ENCODE results near the gene CAMK2B. TPM values are rescaled to one million over a fixed set of nuclear protein-coding genes. Genes with fewer than 3 reads are reported as not detected.
A peak's percentile ranks its signal among the peaks of the same experiment; 100 is the strongest.

CAMK2B gene
- total RNA-seq, 1 donor from 2014 or later = 0.30 TPM

DNA sequence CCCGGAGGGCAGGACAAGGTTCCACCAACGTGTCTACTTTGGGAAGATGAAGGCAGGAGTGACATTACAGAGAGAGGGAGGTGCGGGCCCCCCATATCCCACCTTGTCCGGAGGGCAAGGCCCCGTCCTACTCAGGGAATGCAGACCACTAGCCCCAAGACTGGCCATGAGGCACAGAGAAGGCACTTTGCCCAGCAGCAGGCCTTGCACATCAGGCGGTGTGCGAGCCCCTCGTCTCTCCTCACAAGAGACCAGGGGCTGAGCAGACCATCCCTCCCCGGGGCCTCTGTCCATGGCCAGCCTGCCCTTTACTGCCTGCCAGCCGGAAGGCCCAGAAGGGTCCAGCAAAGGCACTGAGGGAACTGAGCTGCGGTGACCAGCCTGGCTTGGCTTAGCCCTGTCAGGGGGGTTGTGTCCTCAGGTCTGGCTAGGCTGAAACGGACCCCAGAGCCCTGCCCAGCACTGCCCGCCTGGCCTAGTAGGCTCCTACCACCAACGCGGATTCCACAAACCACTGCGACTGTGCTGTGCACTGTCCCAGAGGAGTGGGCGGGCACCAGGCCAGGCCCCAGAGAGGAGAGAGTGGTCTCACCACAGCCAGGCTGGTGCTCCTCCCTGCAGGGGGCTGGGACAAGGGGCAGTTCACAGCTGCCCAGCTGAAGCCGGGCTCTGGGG is 16.7 kb downstream of the CAMK2B start:
- ATAC-seq = peak; percentile 4 to 6

DNA sequence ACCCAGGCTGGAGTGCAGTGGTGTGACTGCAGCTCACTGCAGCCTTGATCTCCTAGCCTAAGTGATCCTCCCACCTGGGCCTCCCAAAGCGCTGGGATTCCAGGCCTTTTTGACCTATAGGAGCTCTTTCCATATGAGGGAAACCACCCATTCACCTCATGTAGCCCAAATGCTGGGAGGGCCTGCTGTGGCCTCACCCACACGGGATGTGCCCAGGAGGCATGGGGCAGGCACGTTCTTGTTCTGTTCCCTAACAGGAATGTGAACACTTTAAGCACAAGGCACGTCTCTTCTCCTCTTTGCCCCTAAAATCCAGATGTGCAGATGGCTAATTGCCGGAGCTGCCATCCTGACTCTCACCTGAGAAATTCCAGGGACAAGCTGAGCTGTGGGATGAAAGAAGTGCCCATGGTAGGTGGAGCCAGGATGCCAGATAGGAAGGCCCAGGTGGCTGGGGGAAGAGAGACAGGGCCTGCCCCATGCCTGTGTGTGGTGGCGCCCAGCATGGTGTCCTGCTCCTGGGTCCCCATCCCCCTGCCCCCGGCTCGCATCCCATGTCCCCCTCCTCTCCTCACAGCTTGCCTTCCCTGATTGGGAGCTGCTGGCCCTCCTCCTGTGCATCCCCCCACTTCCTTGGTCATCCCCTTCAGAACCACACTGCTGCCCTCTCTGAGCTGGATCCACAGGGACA is 17.3 kb downstream of the CAMK2B start:
- Histone ChIP-seq H3K36me3 (no peaks in the 10 kb centered on the region), H3K4me1 (peaks cover 12% of the 10 kb centered on the region), H3K9me3 (no peaks in the 10 kb centered on the region), H3K27me3 (ENCODE audit: low read depth) (peaks cover 25% of the 10 kb centered on the region), H3K27ac (no peak overlapping the region), H3K4me3 (no peak overlapping the region)
- ATAC-seq = no peak
- no peak for DNase-seq
- intact Hi-C loops (cut with DNase I) = no loop called here
- TF ChIP-seq, protein P1, sequence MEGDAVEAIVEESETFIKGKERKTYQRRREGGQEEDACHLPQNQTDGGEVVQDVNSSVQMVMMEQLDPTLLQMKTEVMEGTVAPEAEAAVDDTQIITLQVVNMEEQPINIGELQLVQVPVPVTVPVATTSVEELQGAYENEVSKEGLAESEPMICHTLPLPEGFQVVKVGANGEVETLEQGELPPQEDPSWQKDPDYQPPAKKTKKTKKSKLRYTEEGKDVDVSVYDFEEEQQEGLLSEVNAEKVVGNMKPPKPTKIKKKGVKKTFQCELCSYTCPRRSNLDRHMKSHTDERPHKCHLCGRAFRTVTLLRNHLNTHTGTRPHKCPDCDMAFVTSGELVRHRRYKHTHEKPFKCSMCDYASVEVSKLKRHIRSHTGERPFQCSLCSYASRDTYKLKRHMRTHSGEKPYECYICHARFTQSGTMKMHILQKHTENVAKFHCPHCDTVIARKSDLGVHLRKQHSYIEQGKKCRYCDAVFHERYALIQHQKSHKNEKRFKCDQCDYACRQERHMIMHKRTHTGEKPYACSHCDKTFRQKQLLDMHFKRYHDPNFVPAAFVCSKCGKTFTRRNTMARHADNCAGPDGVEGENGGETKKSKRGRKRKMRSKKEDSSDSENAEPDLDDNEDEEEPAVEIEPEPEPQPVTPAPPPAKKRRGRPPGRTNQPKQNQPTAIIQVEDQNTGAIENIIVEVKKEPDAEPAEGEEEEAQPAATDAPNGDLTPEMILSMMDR (IDR thresholded peaks at IDR 0.05) = no peak

More for the DNA sequence above, 16.7 kb downstream of the CAMK2B start:
- Histone ChIP-seq H3K27me3 (ENCODE audit: low read depth) (peaks cover 25% of the 10 kb centered on the region), H3K27ac (no peak overlapping the region), H3K4me1 (peaks cover 12% of the 10 kb centered on the region), H3K9me3 (no peaks in the 10 kb centered on the region), H3K36me3 (no peaks in the 10 kb centered on the region), H3K4me3 (no peak overlapping the region)
- intact Hi-C loops (cut with DNase I) = no loop called here
- TF ChIP-seq, protein P1 (IDR thresholded peaks at IDR 0.05) = no peak
- no peak for DNase-seq

DNA sequence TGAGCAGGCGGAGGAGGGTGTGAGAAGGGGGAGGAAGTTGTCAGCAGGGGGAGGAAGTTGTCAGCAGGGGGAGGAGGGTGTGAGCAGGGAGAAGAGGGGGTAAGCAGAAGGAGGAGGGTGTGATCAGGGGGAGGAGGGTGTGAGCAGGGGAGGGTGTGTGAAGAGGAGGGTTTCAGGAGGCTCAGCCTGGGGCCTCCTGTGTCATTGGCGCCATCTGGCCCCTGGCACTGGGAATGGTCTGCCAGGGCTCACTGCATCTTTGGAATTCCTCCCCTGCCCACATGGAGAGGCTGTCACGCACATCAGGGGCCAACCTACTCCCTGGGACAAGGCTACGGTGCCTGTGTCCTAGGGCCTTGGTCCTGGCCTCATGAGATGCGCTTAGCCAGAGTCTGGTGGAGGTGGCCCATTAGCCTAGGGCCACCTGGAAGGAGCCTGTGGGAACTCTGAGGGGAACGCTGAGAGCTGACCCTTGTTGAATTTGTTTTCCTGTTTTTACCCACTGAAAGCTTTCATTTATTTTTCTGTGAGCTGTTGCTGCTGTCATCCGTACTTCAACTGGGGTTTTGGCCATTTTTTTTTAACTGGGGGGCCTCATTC is 18.0 kb downstream of the CAMK2B start:
- H3K27me3 ChIP-seq (ENCODE audit: low read depth) = peaks cover 25% of the 10 kb centered on the region
- peaks cover 12% of the 10 kb centered on the region for H3K4me1 ChIP-seq
- intact Hi-C loops (cut with DNase I) = no loop called here
- no peak for DNase-seq
- no peak overlapping the region for H3K4me3 ChIP-seq
- ATAC-seq = no peak
- H3K36me3 ChIP-seq = no peaks in the 10 kb centered on the region
- H3K27ac ChIP-seq = no peak overlapping the region
- no peaks in the 10 kb centered on the region for H3K9me3 ChIP-seq
- TF ChIP-seq, protein P1 (IDR thresholded peaks at IDR 0.05) = no peak

DNA sequence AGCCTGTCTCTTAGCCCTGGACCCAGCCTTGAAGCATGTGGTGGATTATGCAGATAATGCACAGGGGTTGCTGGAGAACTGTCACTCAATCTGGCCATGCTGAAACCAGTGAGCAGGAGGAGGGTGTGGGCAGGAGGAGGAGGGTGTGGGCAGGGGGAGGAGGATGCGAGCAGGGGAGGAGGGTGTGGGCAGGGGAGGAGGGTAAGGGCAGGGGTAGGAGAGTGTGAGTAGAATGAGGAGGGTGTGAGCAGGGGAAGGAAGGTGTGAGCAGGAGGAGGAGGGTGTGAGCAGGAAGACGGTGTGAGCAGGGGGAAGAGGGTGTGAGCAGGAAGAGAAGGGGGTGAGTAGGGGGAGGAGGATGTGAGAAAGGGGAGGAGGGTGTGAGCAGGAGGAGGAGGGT is 18.8 kb downstream of the CAMK2B start:
- DNase-seq (no peak), ATAC-seq (no peak)
- peaks cover 25% of the 10 kb centered on the region for H3K27me3 ChIP-seq (ENCODE audit: low read depth)
- no peaks in the 10 kb centered on the region for H3K36me3 ChIP-seq
- no peak overlapping the region for H3K4me3 ChIP-seq
- no peaks in the 10 kb centered on the region for H3K9me3 ChIP-seq
- intact Hi-C loops (cut with DNase I) = no loop called here
- TF ChIP-seq, protein P1 (IDR thresholded peaks at IDR 0.05) = no peak
- H3K4me1 ChIP-seq = peaks cover 12% of the 10 kb centered on the region
- H3K27ac ChIP-seq = no peak overlapping the region

DNA sequence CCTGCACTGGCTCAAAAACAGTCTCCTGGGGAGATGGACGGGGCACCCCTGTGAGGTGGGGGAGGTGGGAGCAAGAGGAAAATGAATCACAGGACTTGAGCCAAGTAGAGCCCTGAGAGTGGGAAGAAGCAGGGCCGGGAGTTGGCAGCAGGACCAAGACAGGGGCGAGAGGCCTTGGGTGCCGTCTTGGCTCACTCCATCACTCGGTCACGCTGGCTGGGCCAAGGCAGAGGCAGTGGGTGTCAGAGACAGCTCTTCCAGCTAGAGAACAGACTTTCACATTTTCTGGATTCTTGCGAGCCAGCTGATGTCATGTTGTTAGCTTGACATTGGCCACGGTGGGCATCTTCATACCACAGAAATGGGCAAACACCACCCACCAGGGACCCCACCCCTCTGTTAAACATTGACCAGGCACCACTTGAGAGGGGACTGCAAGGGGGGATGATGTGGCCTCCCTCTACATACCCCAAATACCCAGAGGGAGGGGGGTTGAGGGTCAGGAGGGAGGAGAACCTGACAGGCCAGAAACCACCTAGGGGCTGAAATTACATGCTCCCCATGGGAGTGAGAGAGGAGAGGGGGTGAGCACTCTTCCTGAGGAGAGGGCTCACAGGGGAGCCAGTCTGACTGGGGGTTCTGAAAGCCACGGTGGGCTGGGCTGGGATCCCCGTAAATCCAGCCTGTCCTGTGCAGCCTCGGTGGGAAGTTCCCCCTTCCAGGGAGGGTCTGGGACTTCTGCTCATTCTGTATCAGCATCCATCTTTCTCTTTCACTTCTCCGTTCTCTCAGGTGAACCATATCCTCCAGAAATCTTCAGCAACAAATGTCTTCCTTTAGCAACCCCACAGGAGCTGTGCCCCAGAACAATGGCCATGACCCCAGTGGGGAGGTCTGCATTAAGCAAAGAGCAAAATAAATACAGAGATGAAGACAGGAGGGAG is 19.6 kb downstream of the CAMK2B start:
- no peak overlapping the region for H3K4me3 ChIP-seq
- DNase-seq (no peak), ATAC-seq (no peak)
- H3K4me1 ChIP-seq = peaks cover 12% of the 10 kb centered on the region
- peaks cover 25% of the 10 kb centered on the region for H3K27me3 ChIP-seq (ENCODE audit: low read depth)
- H3K9me3 ChIP-seq = no peaks in the 10 kb centered on the region
- no peak overlapping the region for H3K27ac ChIP-seq
- H3K36me3 ChIP-seq = no peaks in the 10 kb centered on the region
- intact Hi-C loops (cut with DNase I) = no loop called here
- TF ChIP-seq, protein P1 (IDR thresholded peaks at IDR 0.05) = no peak
